ENCODE data around the gene LETM1.

LETM1 gene

DNA sequence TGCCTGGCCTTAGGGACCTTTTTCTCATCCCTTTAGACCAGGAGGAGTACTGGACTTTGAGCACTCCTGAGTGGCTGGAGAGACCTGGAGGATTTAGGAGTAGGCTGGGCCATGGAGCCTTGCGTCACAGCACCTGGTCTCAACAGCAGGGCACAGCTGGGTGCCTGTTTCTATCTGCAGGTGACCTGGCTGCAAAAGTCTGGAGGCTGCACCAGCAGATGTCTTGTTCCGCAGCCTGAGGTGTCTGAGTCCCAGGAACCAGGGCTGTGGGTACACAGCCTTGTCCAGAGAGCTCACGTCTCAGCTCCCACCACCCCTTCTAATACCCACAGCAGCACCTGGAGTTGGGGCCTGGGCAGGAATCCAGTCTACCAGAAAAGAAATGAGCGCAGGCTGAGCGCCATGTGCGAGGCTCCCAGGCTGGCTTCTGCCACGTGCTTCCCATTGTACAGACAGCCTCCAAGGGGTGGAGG, 10.3 kb upstream of the LETM1 start (continued):
- TF ChIP-seq TSHZ2 (CRISPR knock-in tag; IDR thresholded peaks at IDR 0.05), result no peak
- no peak for TF ChIP-seq TCF4 (CRISPR knock-in tag; IDR thresholded peaks at IDR 0.05; ENCODE audit: borderline replicate concordance)
- no peak for TF ChIP-seq ZFP30 (CRISPR knock-in tag; IDR thresholded peaks at IDR 0.05)
- TF ChIP-seq ISL1 (CRISPR knock-in tag; IDR thresholded peaks at IDR 0.05), result no peak
- no peak for TF ChIP-seq ZC3H10 (CRISPR knock-in tag; IDR thresholded peaks at IDR 0.05)
- TF ChIP-seq PPARA (CRISPR knock-in tag; IDR thresholded peaks at IDR 0.05; ENCODE audit: borderline replicate concordance), result no peak
- TF ChIP-seq RARB (CRISPR knock-in tag; IDR thresholded peaks at IDR 0.05), result no peak
- no peak for TF ChIP-seq ZNF8 (CRISPR knock-in tag; IDR thresholded peaks at IDR 0.05)
- TF ChIP-seq ZFP3 (CRISPR knock-in tag; IDR thresholded peaks at IDR 0.05), result no peak
- TF ChIP-seq, protein P1, sequence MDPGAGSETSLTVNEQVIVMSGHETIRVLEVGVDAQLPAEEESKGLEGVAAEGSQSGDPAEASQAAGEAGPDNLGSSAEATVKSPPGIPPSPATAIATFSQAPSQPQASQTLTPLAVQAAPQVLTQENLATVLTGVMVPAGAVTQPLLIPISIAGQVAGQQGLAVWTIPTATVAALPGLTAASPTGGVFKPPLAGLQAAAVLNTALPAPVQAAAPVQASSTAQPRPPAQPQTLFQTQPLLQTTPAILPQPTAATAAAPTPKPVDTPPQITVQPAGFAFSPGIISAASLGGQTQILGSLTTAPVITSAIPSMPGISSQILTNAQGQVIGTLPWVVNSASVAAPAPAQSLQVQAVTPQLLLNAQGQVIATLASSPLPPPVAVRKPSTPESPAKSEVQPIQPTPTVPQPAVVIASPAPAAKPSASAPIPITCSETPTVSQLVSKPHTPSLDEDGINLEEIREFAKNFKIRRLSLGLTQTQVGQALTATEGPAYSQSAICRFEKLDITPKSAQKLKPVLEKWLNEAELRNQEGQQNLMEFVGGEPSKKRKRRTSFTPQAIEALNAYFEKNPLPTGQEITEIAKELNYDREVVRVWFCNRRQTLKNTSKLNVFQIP (CRISPR knock-in tag; IDR thresholded peaks at IDR 0.05; ENCODE audit: borderline replicate concordance, low read depth), result no peak
- TF ChIP-seq TOX (CRISPR knock-in tag; IDR thresholded peaks at IDR 0.05; ENCODE audit: borderline replicate concordance), result no peak

DNA sequence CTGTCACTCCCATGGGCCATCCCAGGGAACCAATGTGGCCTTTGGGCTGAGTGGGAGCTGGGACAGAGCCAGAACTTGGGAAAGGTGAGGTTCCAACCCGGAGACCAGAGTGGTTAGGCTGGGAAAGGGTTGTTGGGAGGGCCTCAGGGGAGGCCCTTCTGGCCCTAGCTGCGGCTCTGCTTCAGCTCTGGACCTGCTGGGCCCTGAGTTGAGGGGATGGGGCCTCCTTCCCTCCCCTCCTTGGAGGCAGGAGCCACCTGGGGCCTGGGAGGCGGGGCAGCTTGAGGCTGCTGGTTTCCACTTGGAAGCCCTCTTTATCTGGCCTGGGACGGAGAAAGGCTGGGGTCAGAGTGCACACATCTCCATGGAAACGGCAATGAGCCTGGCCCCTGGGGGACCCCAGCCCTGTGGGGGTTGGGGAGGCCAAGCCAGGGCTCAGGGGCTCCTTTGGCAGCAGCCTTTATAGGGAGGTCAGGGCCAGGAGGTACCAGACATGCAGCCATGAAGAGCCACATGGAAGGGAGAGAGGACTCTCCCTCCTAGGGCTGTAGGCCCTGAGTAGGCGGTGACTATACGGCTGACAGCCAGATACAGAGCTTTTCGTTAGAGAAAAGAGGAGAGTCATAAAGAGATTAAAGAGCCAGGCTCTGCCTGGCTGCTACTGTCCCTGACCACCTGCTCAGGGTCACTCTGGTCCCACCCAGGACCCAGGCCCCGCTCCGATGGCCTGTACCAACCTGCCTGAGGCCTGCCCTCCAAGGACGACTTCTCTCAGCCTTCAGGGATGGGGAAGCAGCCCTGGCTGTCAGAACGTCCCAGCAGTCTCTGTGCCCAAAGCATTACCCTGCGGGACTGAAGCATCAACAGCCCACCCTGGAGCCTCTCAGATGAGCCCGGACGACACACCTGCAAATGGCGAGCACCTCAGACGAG, 8.4 kb upstream of the LETM1 start:
- TF ChIP-seq PPARA (CRISPR knock-in tag; IDR thresholded peaks at IDR 0.05; ENCODE audit: borderline replicate concordance) (no peak), ZFP3 (CRISPR knock-in tag; IDR thresholded peaks at IDR 0.05) (no peak), CSRNP3 (CRISPR knock-in tag; IDR thresholded peaks at IDR 0.05) (no peak), BACH2 (CRISPR knock-in tag; IDR thresholded peaks at IDR 0.05; ENCODE audit: borderline replicate concordance) (no peak), ZNF8 (CRISPR knock-in tag; IDR thresholded peaks at IDR 0.05) (no peak), ZFP30 (CRISPR knock-in tag; IDR thresholded peaks at IDR 0.05) (no peak), OSR1 (CRISPR knock-in tag; IDR thresholded peaks at IDR 0.05) (no peak), CREB5 (CRISPR knock-in tag; IDR thresholded peaks at IDR 0.05; ENCODE audit: low read depth) (no peak), CSDC2 (CRISPR knock-in tag; IDR thresholded peaks at IDR 0.05) (no peak), ESRRG (CRISPR knock-in tag; IDR thresholded peaks at IDR 0.05) (no peak), ZNF565 (CRISPR knock-in tag; conservative IDR thresholded peaks at IDR 0.05; ENCODE audit: low read depth) (no peak), SNAI2 (CRISPR knock-in tag; IDR thresholded peaks at IDR 0.05) (no peak)
- TF ChIP-seq, protein P2, sequence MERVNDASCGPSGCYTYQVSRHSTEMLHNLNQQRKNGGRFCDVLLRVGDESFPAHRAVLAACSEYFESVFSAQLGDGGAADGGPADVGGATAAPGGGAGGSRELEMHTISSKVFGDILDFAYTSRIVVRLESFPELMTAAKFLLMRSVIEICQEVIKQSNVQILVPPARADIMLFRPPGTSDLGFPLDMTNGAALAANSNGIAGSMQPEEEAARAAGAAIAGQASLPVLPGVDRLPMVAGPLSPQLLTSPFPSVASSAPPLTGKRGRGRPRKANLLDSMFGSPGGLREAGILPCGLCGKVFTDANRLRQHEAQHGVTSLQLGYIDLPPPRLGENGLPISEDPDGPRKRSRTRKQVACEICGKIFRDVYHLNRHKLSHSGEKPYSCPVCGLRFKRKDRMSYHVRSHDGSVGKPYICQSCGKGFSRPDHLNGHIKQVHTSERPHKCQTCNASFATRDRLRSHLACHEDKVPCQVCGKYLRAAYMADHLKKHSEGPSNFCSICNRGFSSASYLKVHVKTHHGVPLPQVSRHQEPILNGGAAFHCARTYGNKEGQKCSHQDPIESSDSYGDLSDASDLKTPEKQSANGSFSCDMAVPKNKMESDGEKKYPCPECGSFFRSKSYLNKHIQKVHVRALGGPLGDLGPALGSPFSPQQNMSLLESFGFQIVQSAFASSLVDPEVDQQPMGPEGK (CRISPR knock-in tag; IDR thresholded peaks at IDR 0.05; ENCODE audit: borderline replicate concordance), result no peak
- TF ChIP-seq, protein P1 (CRISPR knock-in tag; IDR thresholded peaks at IDR 0.05; ENCODE audit: borderline replicate concordance, low read depth), result no peak
- ATAC-seq, result no peak

All from SK-N-SH treated with all-trans-retinoic acid at 6 μM for 48 hours (cell line).